Thoracic aorta (tissue), 2 donors: Measurements from ENCODE around the gene SPINDOC. TPM values are rescaled to one million over a fixed set of nuclear protein-coding genes. Genes with fewer than 3 reads are reported as not detected.

Experiments used
- ATAC-seq: fragments of 150-250 bp; one replicate; pipeline ENCODE4 v1.8.0; 2017; ENCODE audit warnings: low read depth; ENCODE audit not compliant: insufficient number of reproducible peaks, low FRiP score
- DNase-seq: peaks from one replicate; pipeline ENCODE4 v3.0.0-alpha.2; 2020; ENCODE audit warnings: low spot score
- H3K27ac ChIP-seq, 2 donors: fragments of 200-600 bp; sonication (generic); 1 replicate in 1 of 2; 2 replicates in 1 of 2; pipeline ENCODE4 v1.5.1; 2016; ENCODE audit warnings: mild to moderate bottlenecking in 2 of 2, moderate library complexity in 2 of 2
- H3K27me3 ChIP-seq: fragments of 200-600 bp; sonication (generic); replicated peaks from 2 replicates; pipeline ENCODE4 v1.6.0; 2016; ENCODE audit warnings: mild to moderate bottlenecking; ENCODE audit not compliant: insufficient read depth
- H3K36me3 ChIP-seq: fragments of 200-600 bp; sonication (generic); one replicate; pipeline ENCODE4 v1.5.1; 2016
- H3K4me1 ChIP-seq, 2 donors: fragments of 200-600 bp; sonication (generic); 1 replicate in 1 of 2; 2 replicates in 1 of 2; pipeline versions ENCODE4 v1.5.1 to v1.6.0; 2016; ENCODE audit warnings: low read depth in 2 of 2, mild to moderate bottlenecking in 1 of 2; ENCODE audit not compliant: control insufficient read depth in 1 of 2
- H3K4me3 ChIP-seq: fragments of 200-600 bp; sonication (generic); 2 replicates; pipeline ENCODE4 v1.5.1; 2016; ENCODE audit warnings: mild to moderate bottlenecking
- H3K9me3 ChIP-seq: fragments of 200-600 bp; sonication (generic); 2 replicates; pipeline ENCODE4 v1.5.1; 2016
- CTCF ChIP-seq: fragments of 200-600 bp; sonication (generic); IDR thresholded peaks from one replicate; pipeline ENCODE4 v1.5.1; 2019; ENCODE audit warnings: antibody characterized with exemption
- total RNA-seq, 2 donors: library from RNA; depleted of rRNA; stranded (reverse); fragments of >200 nt; gene quantifications; one replicate each; pipeline versions ENCODE4 v1.1.0 to v1.2.3, GENCODE V29; 2016

The SPINDOC gene
- total RNA-seq, 2 donors from 2014 or later: 14.8 to 16.4 TPM

GRCh38 chr11:63793161-63793560 lies 20.1 kb upstream of the SPINDOC start:
- no peak for TF ChIP-seq CTCF
- ATAC-seq: no peak

GRCh38 chr11:63795066-63795465 lies 18.2 kb upstream of the SPINDOC start:
- Histone ChIP-seq H3K4me1 (no peaks in the 10 kb centered on the region), H3K27me3 (no peaks in the 10 kb centered on the region), H3K36me3 (no peaks in the 10 kb centered on the region), H3K9me3 (peaks cover 17% of the 10 kb centered on the region), H3K27ac (no peak overlapping the region), H3K4me3 (no peak overlapping the region)
- ATAC-seq (no peak), DNase-seq (no peak)
- TF ChIP-seq CTCF: no peak

More at GRCh38 chr11:63793161-63793560, 20.1 kb upstream of the SPINDOC start:
- no peak overlapping the region for H3K4me3 ChIP-seq
- peaks cover 17% of the 10 kb centered on the region for H3K9me3 ChIP-seq
- H3K27me3 ChIP-seq: no peaks in the 10 kb centered on the region
- no peak for DNase-seq
- H3K36me3 ChIP-seq: no peaks in the 10 kb centered on the region
- no peaks in the 10 kb centered on the region for H3K4me1 ChIP-seq
- no peak overlapping the region for H3K27ac ChIP-seq

- H3K9me3 ChIP-seq: no peaks in the 10 kb centered on the region
- DNase-seq: no peak
- no peak overlapping the region for H3K27ac ChIP-seq
- H3K36me3 ChIP-seq: no peaks in the 10 kb centered on the region
- no peak for ATAC-seq
- no peaks in the 10 kb centered on the region for H3K27me3 ChIP-seq
- TF ChIP-seq CTCF: no peak
- H3K4me1 ChIP-seq: peaks cover 0 to 2% of the 10 kb centered on the region in 2 donors
- H3K4me3 ChIP-seq: no peak overlapping the region
Measured at GRCh38 chr11:63800921-63801320, 12.3 kb upstream of the SPINDOC start.

GRCh38 chr11:63802637-63803414 lies 10.4 kb upstream of the SPINDOC start:
- no peak for ATAC-seq
- Histone ChIP-seq H3K9me3 (no peaks in the 10 kb centered on the region), H3K27ac (no peak overlapping the region), H3K4me1 (peaks cover 0 to 3% of the 10 kb centered on the region in 2 donors), H3K36me3 (no peaks in the 10 kb centered on the region), H3K4me3 (no peak overlapping the region), H3K27me3 (no peaks in the 10 kb centered on the region)
- TF ChIP-seq CTCF: no peak
- DNase-seq: no peak

- TF ChIP-seq CTCF: no peak
- H3K27me3 ChIP-seq: no peaks in the 10 kb centered on the region
- H3K9me3 ChIP-seq: no peaks in the 10 kb centered on the region
- no peak for ATAC-seq
- no peak overlapping the region for H3K27ac ChIP-seq
- peaks cover 0 to 3% of the 10 kb centered on the region in 2 donors for H3K4me1 ChIP-seq
- DNase-seq: no peak
- H3K4me3 ChIP-seq: no peak overlapping the region
- H3K36me3 ChIP-seq: no peaks in the 10 kb centered on the region
Measured at GRCh38 chr11:63804259-63804658, 9.0 kb upstream of the SPINDOC start.
